HCT116 (cell line): ENCODE measurements around the gene PTPN21.

Source experiments
- ATF3 ChIP-seq: IDR thresholded peaks from 2 replicates; pipeline ENCODE4 v1.6.1; 2012
- EGR1 ChIP-seq: IDR thresholded peaks from 2 replicates; pipeline ENCODE4 v1.6.1; 2012; ENCODE audit warnings: low read depth
- ELF1 ChIP-seq: IDR thresholded peaks from 2 replicates; pipeline ENCODE4 v1.6.1; 2012; ENCODE audit warnings: low read depth, borderline replicate concordance
- EZH2 ChIP-seq: fragments of 200-600 bp; sonication (generic); IDR thresholded peaks from 2 replicates; pipeline ENCODE4 v1.6.1; 2017; ENCODE audit warnings: antibody characterized with exemption, mixed run types
- EZH2phosphoT487 ChIP-seq: fragments of 200-600 bp; IDR thresholded peaks from 2 replicates; pipeline ENCODE4 v1.6.1; 2018; ENCODE audit warnings: antibody characterized with exemption, borderline replicate concordance
- POLR2A ChIP-seq: IDR thresholded peaks from 2 replicates; pipeline ENCODE4 v1.7.0; 2011; ENCODE audit warnings: borderline replicate concordance; ENCODE audit not compliant: insufficient read depth, insufficient read length; ENCODE audit errors: extremely low read depth
- POLR2AphosphoS5 ChIP-seq: IDR thresholded peaks from 2 replicates; pipeline ENCODE4 v1.6.1; 2011; ENCODE audit warnings: mild to moderate bottlenecking, low read depth, low read length, moderate library complexity
- SIN3A ChIP-seq: IDR thresholded peaks from 2 replicates; pipeline ENCODE4 v1.6.1; 2012; ENCODE audit warnings: low read depth
- TCF7L2 ChIP-seq: IDR thresholded peaks from 2 replicates; pipeline ENCODE4 v1.7.0; 2011; ENCODE audit warnings: borderline replicate concordance, inconsistent platforms; ENCODE audit not compliant: insufficient read depth, insufficient read length; ENCODE audit errors: extremely low read depth
- YY1 ChIP-seq: IDR thresholded peaks from 2 replicates; pipeline ENCODE4 v1.6.1; 2011; ENCODE audit warnings: low read length, low read depth, moderate library complexity, mild to moderate bottlenecking; ENCODE audit not compliant: insufficient replicate concordance; ENCODE audit errors: extremely low read depth
- TF ChIP-seq, protein P1 (sequence below), 3 experiments: fragments of 200-600 bp in 1 of 3; sonication (generic) in 1 of 3; IDR thresholded peaks in 2 of 3; conservative IDR thresholded peaks in 1 of 3; 2 replicates each; pipeline ENCODE4 v1.5.1; 2012 to 2017; ENCODE audit warnings: low read depth in 2 of 3, low read length in 2 of 3, antibody characterized with exemption in 1 of 3, borderline replicate concordance in 1 of 3, control low read depth in 1 of 3, mild to moderate bottlenecking in 1 of 3, mixed read lengths in 1 of 3, mixed run types in 1 of 3, moderate library complexity in 1 of 3; ENCODE audit not compliant: insufficient read depth in 1 of 3
- TF ChIP-seq, protein P2 (sequence below): IDR thresholded peaks from 2 replicates; pipeline ENCODE4 v1.6.1; 2012; ENCODE audit warnings: low read depth

- TF ChIP-seq EGR1: no peak
- TF ChIP-seq, protein P1, sequence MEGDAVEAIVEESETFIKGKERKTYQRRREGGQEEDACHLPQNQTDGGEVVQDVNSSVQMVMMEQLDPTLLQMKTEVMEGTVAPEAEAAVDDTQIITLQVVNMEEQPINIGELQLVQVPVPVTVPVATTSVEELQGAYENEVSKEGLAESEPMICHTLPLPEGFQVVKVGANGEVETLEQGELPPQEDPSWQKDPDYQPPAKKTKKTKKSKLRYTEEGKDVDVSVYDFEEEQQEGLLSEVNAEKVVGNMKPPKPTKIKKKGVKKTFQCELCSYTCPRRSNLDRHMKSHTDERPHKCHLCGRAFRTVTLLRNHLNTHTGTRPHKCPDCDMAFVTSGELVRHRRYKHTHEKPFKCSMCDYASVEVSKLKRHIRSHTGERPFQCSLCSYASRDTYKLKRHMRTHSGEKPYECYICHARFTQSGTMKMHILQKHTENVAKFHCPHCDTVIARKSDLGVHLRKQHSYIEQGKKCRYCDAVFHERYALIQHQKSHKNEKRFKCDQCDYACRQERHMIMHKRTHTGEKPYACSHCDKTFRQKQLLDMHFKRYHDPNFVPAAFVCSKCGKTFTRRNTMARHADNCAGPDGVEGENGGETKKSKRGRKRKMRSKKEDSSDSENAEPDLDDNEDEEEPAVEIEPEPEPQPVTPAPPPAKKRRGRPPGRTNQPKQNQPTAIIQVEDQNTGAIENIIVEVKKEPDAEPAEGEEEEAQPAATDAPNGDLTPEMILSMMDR (IDR thresholded peaks at IDR 0.05 in 2 of 3, conservative IDR thresholded peaks at IDR 0.05 in 1 of 3; ENCODE audit: borderline replicate concordance in 1 of 3, insufficient read depth in 1 of 3, low read depth in 2 of 3, low read length in 2 of 3): no peak
- no peak for TF ChIP-seq ELF1
- no peak for TF ChIP-seq POLR2AphosphoS5
- TF ChIP-seq, protein P2, sequence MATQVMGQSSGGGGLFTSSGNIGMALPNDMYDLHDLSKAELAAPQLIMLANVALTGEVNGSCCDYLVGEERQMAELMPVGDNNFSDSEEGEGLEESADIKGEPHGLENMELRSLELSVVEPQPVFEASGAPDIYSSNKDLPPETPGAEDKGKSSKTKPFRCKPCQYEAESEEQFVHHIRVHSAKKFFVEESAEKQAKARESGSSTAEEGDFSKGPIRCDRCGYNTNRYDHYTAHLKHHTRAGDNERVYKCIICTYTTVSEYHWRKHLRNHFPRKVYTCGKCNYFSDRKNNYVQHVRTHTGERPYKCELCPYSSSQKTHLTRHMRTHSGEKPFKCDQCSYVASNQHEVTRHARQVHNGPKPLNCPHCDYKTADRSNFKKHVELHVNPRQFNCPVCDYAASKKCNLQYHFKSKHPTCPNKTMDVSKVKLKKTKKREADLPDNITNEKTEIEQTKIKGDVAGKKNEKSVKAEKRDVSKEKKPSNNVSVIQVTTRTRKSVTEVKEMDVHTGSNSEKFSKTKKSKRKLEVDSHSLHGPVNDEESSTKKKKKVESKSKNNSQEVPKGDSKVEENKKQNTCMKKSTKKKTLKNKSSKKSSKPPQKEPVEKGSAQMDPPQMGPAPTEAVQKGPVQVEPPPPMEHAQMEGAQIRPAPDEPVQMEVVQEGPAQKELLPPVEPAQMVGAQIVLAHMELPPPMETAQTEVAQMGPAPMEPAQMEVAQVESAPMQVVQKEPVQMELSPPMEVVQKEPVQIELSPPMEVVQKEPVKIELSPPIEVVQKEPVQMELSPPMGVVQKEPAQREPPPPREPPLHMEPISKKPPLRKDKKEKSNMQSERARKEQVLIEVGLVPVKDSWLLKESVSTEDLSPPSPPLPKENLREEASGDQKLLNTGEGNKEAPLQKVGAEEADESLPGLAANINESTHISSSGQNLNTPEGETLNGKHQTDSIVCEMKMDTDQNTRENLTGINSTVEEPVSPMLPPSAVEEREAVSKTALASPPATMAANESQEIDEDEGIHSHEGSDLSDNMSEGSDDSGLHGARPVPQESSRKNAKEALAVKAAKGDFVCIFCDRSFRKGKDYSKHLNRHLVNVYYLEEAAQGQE: no peak
- TF ChIP-seq YY1: no peak
- no peak for TF ChIP-seq ATF3
- no peak for TF ChIP-seq EZH2
- TF ChIP-seq TCF7L2: no peak
- no peak for TF ChIP-seq SIN3A
- TF ChIP-seq POLR2A: no peak
- TF ChIP-seq EZH2phosphoT487: no peak
These were observed 43.4 kb upstream of the PTPN21 start for GRCh38 chr14:88598097-88598675.
